K562 (cell line): ENCODE measurements around the gene TTYH2. TPM values are rescaled to one million over a fixed set of nuclear protein-coding genes. Genes with fewer than 3 reads are reported as not detected.

Experiments used
- ATAC-seq: fragments of 200-7000 bp; cut with Tn5 transposase; 3 replicates; pipeline ENCODE4 v1.9.1; 2020; ENCODE audit warnings: moderate library complexity
- BruUV-seq: library from RNA; stranded (reverse); fragments of 400-500 nt; replicated peaks from 2 replicates; lab custom pipeline; 2021; lab: Mats Ljungman, UMichigan
- CTCF ChIA-PET: fragments of 300-600 bp; formaldehyde crosslinking; extraction: SDS; loops from one replicate; lab custom pipeline; 2021; ENCODE audit warnings: low intra/inter-chr PET ratio; lab: Yijun Ruan, JAX
- POLR2A ChIA-PET: fragments of 300-600, 350-650 bp; sonication (Branson Sonifier 250); formaldehyde crosslinking; extraction: SDS; loops from one replicate; lab custom pipeline; 2021; ENCODE audit warnings: antibody characterized with exemption, inconsistent platforms; lab: Yijun Ruan, JAX
- DNase-seq, 4 experiments: peaks; one replicate each; pipeline versions ENCODE4 v3.0.0 to v3.0.0-alpha.2; 2011 to 2018; ENCODE audit warnings: low spot score in 3 of 4, mixed read lengths in 3 of 4; ENCODE audit errors: extremely low read depth in 1 of 4
- FAIRE-seq: peaks from 2 replicates; lab custom pipeline; 2011; peaks lifted over from hg19 to GRCh38; lab: Jason Lieb, UNC
- H2AFZ ChIP-seq: 2 replicates; pipeline ENCODE4 v1.6.0; 2011; ENCODE audit warnings: low read depth, low read length, control low read depth, inconsistent platforms
- H3K27ac ChIP-seq: fragments of 200-600 bp; 3 replicates; pipeline ENCODE4 v1.8.0; 2011; ENCODE audit warnings: low read depth, mild to moderate bottlenecking, control low read depth, inconsistent platforms, low read length, moderate library complexity, mixed read lengths; ENCODE audit errors: extremely low read depth
- H3K27me3 ChIP-seq, 2 experiments: fragments of 300-600 bp in 1 of 2; 2 replicates in 1 of 2; 3 replicates in 1 of 2; pipeline versions ENCODE4 v1.6.0 to v1.8.0; 2011; ENCODE audit warnings: inconsistent platforms in 2 of 2, low read length in 2 of 2, mild to moderate bottlenecking in 1 of 2, mixed read lengths in 1 of 2, moderate library complexity in 1 of 2; ENCODE audit not compliant: control insufficient read depth in 2 of 2, insufficient read depth in 2 of 2
- H3K36me3 ChIP-seq: fragments of 300-600 bp; 3 replicates; pipeline ENCODE4 v1.8.0; 2011; ENCODE audit warnings: mild to moderate bottlenecking, low read length, inconsistent platforms; ENCODE audit not compliant: control insufficient read depth, insufficient read depth
- H3K4me1 ChIP-seq, 2 experiments: fragments of 200-600 bp in 1 of 2; replicated peaks in 1 of 2; 2 replicates in 1 of 2; 3 replicates in 1 of 2; pipeline versions ENCODE4 v1.5.1 to v1.8.0; 2011; ENCODE audit warnings: inconsistent platforms in 2 of 2, low read length in 2 of 2, mild to moderate bottlenecking in 1 of 2, mixed read lengths in 1 of 2, moderate library complexity in 1 of 2; ENCODE audit not compliant: control insufficient read depth in 2 of 2, insufficient read depth in 2 of 2
- H3K4me2 ChIP-seq: 2 replicates; pipeline ENCODE4 v1.6.1; 2011; ENCODE audit warnings: low read length, control low read depth, inconsistent platforms, mixed read lengths; ENCODE audit not compliant: insufficient read depth
- H3K4me3 ChIP-seq: fragments of 200-600 bp; sonication (generic), shearing (Covaris generic); 2 replicates; pipeline ENCODE4 v1.5.1; 2016; ENCODE audit warnings: control low read depth, inconsistent platforms
- H3K79me2 ChIP-seq: fragments of 200-600 bp; 3 replicates; pipeline ENCODE4 v1.8.0; 2011; ENCODE audit warnings: low read length, inconsistent platforms; ENCODE audit not compliant: control insufficient read depth, insufficient read depth
- H3K9ac ChIP-seq, 2 experiments: 2 replicates each; pipeline versions ENCODE4 v1.6.0 to v1.6.1; 2011; ENCODE audit warnings: low read depth in 2 of 2, low read length in 2 of 2, control low read depth in 1 of 2, inconsistent platforms in 1 of 2, mild to moderate bottlenecking in 1 of 2, mixed read lengths in 1 of 2; ENCODE audit not compliant: insufficient read depth in 1 of 2
- H3K9me1 ChIP-seq: one replicate; pipeline ENCODE4 v1.6.0; 2011; ENCODE audit warnings: inconsistent platforms, mild to moderate bottlenecking, low read length, moderate library complexity; ENCODE audit not compliant: control insufficient read depth, insufficient read depth
- H3K9me3 ChIP-seq: replicated peaks from 2 replicates; pipeline ENCODE4 v1.5.1; 2011; ENCODE audit warnings: low read depth, low read length, inconsistent platforms; ENCODE audit not compliant: control insufficient read depth, insufficient read depth
- H4K20me1 ChIP-seq: replicated peaks from 2 replicates; pipeline ENCODE4 v1.6.1; 2011; ENCODE audit warnings: low read length, inconsistent platforms, mixed read lengths; ENCODE audit not compliant: control insufficient read depth, insufficient read depth
- BDP1 ChIP-seq: IDR thresholded peaks from 3 replicates; pipeline ENCODE4 v1.6.1; 2011; ENCODE audit not compliant: insufficient read length, insufficient read depth
- HDAC3 ChIP-seq: fragments of 450-650 bp; IDR thresholded peaks from 2 replicates; pipeline ENCODE4 v1.6.1; 2018; ENCODE audit warnings: borderline replicate concordance, mild to moderate bottlenecking, moderate library complexity; ENCODE audit not compliant: partially characterized antibody
- MCM2 ChIP-seq: fragments of 450-650 bp; IDR thresholded peaks from 2 replicates; pipeline ENCODE4 v1.6.1; 2017; ENCODE audit warnings: low read depth, mild to moderate bottlenecking
- MCM7 ChIP-seq, 2 experiments: fragments of 450-650 bp; IDR thresholded peaks; 2 replicates each; pipeline ENCODE4 v1.6.1; 2016 to 2018
- NR2C2 ChIP-seq, 2 experiments: fragments of 200-800 bp in 1 of 2; sonication (Bioruptor generic) in 1 of 2; sonication (generic) in 1 of 2; formaldehyde crosslinking in 1 of 2; IDR thresholded peaks; 2 replicates each; pipeline versions ENCODE4 v1.6.1 to v1.8.0; 2016 to 2022; ENCODE audit warnings: mild to moderate bottlenecking in 1 of 2, missing compliant biosample characterization in 1 of 2, missing genetic modification characterization in 1 of 2, missing genetic modification reagents in 1 of 2
- POU5F1 ChIP-seq: fragments of 150-350 bp; IDR thresholded peaks from 2 replicates; pipeline ENCODE4 v1.6.1; 2014; ENCODE audit warnings: borderline replicate concordance, low read length, low read depth, mild to moderate bottlenecking; ENCODE audit not compliant: partially characterized antibody
- ZBTB11 ChIP-seq, 3 experiments: fragments of 200-800 bp in 1 of 3; fragments of 250-450 bp in 1 of 3; fragments of 450-650 bp in 1 of 3; sonication (Bioruptor Pico) in 1 of 3; sonication (Bioruptor generic) in 1 of 3; formaldehyde crosslinking in 1 of 3; IDR thresholded peaks; 2 replicates each; pipeline versions ENCODE4 v1.6.1 to v1.8.0; 2016 to 2022; ENCODE audit warnings: mild to moderate bottlenecking in 2 of 3, missing genetic modification characterization in 2 of 3, missing compliant biosample characterization in 1 of 3, moderate library complexity in 1 of 3
- ZNF140 ChIP-seq: fragments of 250-450 bp; sonication (Bioruptor Pico); IDR thresholded peaks from 2 replicates; pipeline ENCODE4 v1.8.0; 2021; ENCODE audit warnings: moderate library complexity, mild to moderate bottlenecking, inconsistent platforms
- ZNF23 ChIP-seq: fragments of 250-450 bp; sonication (Bioruptor Pico); IDR thresholded peaks from 2 replicates; pipeline ENCODE4 v1.4.0; 2020; ENCODE audit warnings: mild to moderate bottlenecking
- whole genome bisulfite sequencing: fragments of 100-300 bp; shearing (Covaris generic); methylation state at CpG from one replicate; pipeline ENCODE4 v1.1.6; 2016; ENCODE audit warnings: low coverage, mixed read lengths; ENCODE audit not compliant: insufficient coverage; ENCODE audit errors: missing lambda C conversion rate; 5-methylcytosine and 5-hydroxymethylcytosine counted together
- in situ Hi-C: fragments of 300-500 bp; cut with MboI; formaldehyde crosslinking; loops from 4 replicates; pipeline ENCODE4 v1.15.0; 2018; ENCODE audit warnings: inconsistent platforms, mixed read lengths
- intact Hi-C: fragments of 100-400 bp; cut with micrococcal nuclease; formaldehyde crosslinking; loops from 2 replicates; pipeline ENCODE4 v1.14.2; 2022
- polyA plus RNA-seq, 8 experiments: library from polyadenylated mRNA; depleted of rRNA in 4 of 8; stranded (reverse) in 5 of 8; unstranded in 3 of 8; fragments of >200 nt; fragmentation: Nextera tagmentation in 2 of 8; fragmentation: Illumina TruSeq in 1 of 8; extraction: Ambion mirVana in 2 of 8; extraction: Trizol in 1 of 8; gene quantifications; 2 replicates each; pipeline versions ENCODE4 v1.2.1 to v1.2.3, GENCODE V29; 2011 to 2014; ENCODE audit warnings: inconsistent platforms in 1 of 8, missing spikeins in 1 of 8
- total RNA-seq, 7 experiments: library from RNA; depleted of rRNA in 6 of 7; stranded (reverse); fragments of >200 nt in 6 of 7; fragmentation: Illumina TruSeq in 2 of 7; extraction: Trizol in 2 of 7; gene quantifications; 2 replicates each; pipeline versions ENCODE4 v1.2.1 to v1.2.3, GENCODE V29; 2011 to 2021; ENCODE audit warnings: low replicate concordance in 1 of 7
- TF ChIP-seq, protein P1 (sequence below): IDR thresholded peaks from 2 replicates; pipeline ENCODE4 v1.6.1; 2016; ENCODE audit warnings: missing genetic modification characterization, missing compliant biosample characterization

Gene TTYH2
- total and polyA plus RNA-seq, 9 of the 15 experiments (the other 6 are each of a cell fraction or from before 2014, with no cell fraction given) = 0.03 to 2.0 (median 0.91) TPM

- H4K20me1 ChIP-seq = no peaks in the 10 kb centered on the region
- CTCF ChIA-PET = no interaction called here
- H2AFZ ChIP-seq = no peak overlapping the region
- DNase-seq (no peak), ATAC-seq (no peak), FAIRE-seq (no peak)
- H3K4me2 ChIP-seq = no peak overlapping the region
- no peaks in the 10 kb centered on the region for H3K9me3 ChIP-seq
- no peak overlapping the region for H3K4me3 ChIP-seq
- peak overlapping the region in 1 of 2 experiments; percentile 68; a peak in 2 of 4 replicates for H3K9ac ChIP-seq
- intact Hi-C loops (no loop called here), in situ Hi-C loops (no loop called here)
- 50% methylated on average over 9 of the region's 17 CpGs for WGBS
- no peak overlapping the region for H3K27ac ChIP-seq
- H3K79me2 ChIP-seq = no peaks in the 10 kb centered on the region
- H3K9me1 ChIP-seq = no peaks in the 10 kb centered on the region
- no peaks in the 10 kb centered on the region for H3K36me3 ChIP-seq
- BruUV-seq = no TSS peak
- H3K4me1 ChIP-seq = peaks cover 0 to 29% of the 10 kb centered on the region in 2 experiments; a peak in 2 of 5 replicates
- peaks cover 0 to 41% of the 10 kb centered on the region in 2 experiments; a peak in 3 of 5 replicates for H3K27me3 ChIP-seq
- TF ChIP-seq ZNF140 (CRISPR knock-in tag) = no peak
- TF ChIP-seq MCM2 = no peak
- TF ChIP-seq MCM7 (IDR thresholded peaks at IDR 0.05) = no peak
- TF ChIP-seq BDP1 = no peak
- TF ChIP-seq, protein P1, sequence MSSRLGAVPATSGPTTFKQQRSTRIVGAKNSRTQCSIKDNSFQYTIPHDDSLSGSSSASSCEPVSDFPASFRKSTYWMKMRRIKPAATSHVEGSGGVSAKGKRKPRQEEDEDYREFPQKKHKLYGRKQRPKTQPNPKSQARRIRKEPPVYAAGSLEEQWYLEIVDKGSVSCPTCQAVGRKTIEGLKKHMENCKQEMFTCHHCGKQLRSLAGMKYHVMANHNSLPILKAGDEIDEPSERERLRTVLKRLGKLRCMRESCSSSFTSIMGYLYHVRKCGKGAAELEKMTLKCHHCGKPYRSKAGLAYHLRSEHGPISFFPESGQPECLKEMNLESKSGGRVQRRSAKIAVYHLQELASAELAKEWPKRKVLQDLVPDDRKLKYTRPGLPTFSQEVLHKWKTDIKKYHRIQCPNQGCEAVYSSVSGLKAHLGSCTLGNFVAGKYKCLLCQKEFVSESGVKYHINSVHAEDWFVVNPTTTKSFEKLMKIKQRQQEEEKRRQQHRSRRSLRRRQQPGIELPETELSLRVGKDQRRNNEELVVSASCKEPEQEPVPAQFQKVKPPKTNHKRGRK (tag) = no peak
- TF ChIP-seq ZNF23 = no peak
- no peak for TF ChIP-seq NR2C2 (CRISPR knock-in tag; IDR thresholded peaks at IDR 0.05)
- TF ChIP-seq NR2C2 (tag; IDR thresholded peaks at IDR 0.05) = no peak
- TF ChIP-seq ZBTB11 (CRISPR knock-in tag; IDR thresholded peaks at IDR 0.05) = no peak
- TF ChIP-seq HDAC3 = no peak
- TF ChIP-seq POU5F1 = no peak
- POLR2A ChIA-PET = interaction anchor here (0.5 to 2.2 kb wide), 6 partner anchors 9 to 37 kb away, joined by 3 to 7 read pairs (median 3); no protein-coding TSS in a partner anchor
Observed at GRCh38 chr17:74249590-74250270, 36.4 kb downstream of the TTYH2 start.
